ENCODE data around the gene CDCP1. TPM values are rescaled to one million over a fixed set of nuclear protein-coding genes. Genes with fewer than 3 reads are reported as not detected.

Gene CDCP1
- total RNA-seq, 4 donors from 2014 or later, result 14.7 to 35.9 (median 24.2) TPM

GRCh38 chr3:45033791-45034190 is 112.4 kb downstream of the CDCP1 start:
- WGBS, 2 donors, result 85 to 91% methylated on average over 6 of the region's 6 CpGs
- Histone ChIP-seq H3K36me3 (no peaks in the 10 kb centered on the region), H3K27me3 (no peaks in the 10 kb centered on the region), H3K4me3 (replicated peaks in 1 of 3) (no peak overlapping the region), H3K27ac (no peak overlapping the region), H3K9me3 (no peaks in the 10 kb centered on the region), H3K4me1 (peaks cover 8 to 34% of the 10 kb centered on the region in 2 donors)
- TF ChIP-seq POLR2A (IDR thresholded peaks at IDR 0.05) (no peak), CTCF (IDR thresholded peaks at IDR 0.05) (no peak)
- intact Hi-C loops (cut with DNase I), result loop anchor here (10.0 kb wide), 1 partner anchor 461 kb away; no protein-coding TSS in a partner anchor
- DNase-seq, result no peak

Small RNAs within 50 kb of the gene (small RNA-seq; reads per million reads assigned to genes)
- gene RNU5B-3P, result not detected

Other genes starting within 250 kb of the CDCP1 start
- gene ZDHHC3, start 170.2 kb downstream of the CDCP1 start, total RNA-seq, result 10 to 100 TPM; 46.0 to 94.3 (median 76.0) TPM
- gene EXOSC7, start 170.1 kb downstream of the CDCP1 start, total RNA-seq, result 10 to 100 TPM; 33.1 to 57.5 (median 56.3) TPM
- gene CLEC3B, start 120.1 kb downstream of the CDCP1 start, total RNA-seq, result 10 to 100 TPM; 28.2 to 78.4 (median 32.5) TPM
- under 1 TPM in 2 of 4 donors, not detected in 2; 0.40 to 0.78 TPM for gene TMEM158, start 79.9 kb upstream of the CDCP1 start, total RNA-seq
- 10 to 100 TPM in 3 of 4 donors, 1 to 10 TPM in 1; 9.7 to 24.1 (median 20.7) TPM for gene LARS2, start 242.2 kb upstream of the CDCP1 start, total RNA-seq